Keratinocyte (primary cell): ENCODE results near the gene HERC4. TPM values are rescaled to one million over a fixed set of nuclear protein-coding genes. Genes with fewer than 3 reads are reported as not detected.

Source experiments
- DNase-seq: peaks from one replicate; pipeline ENCODE4 v3.0.0-alpha.2; 2011; ENCODE audit warnings: low read depth, missing footprints, low spot score
- FAIRE-seq: peaks from 2 replicates; lab custom pipeline; 2011; peaks lifted over from hg19 to GRCh38; lab: Jason Lieb, UNC
- H2AFZ ChIP-seq: 2 replicates; pipeline ENCODE4 v1.6.0; 2012; ENCODE audit warnings: low read length, control low read depth, inconsistent platforms; ENCODE audit not compliant: control insufficient read depth
- H3K27ac ChIP-seq: 2 replicates; pipeline ENCODE4 v1.5.1; 2011; ENCODE audit warnings: low read length; ENCODE audit not compliant: control insufficient read depth, insufficient read depth
- H3K27me3 ChIP-seq: 3 replicates; pipeline ENCODE4 v1.6.0; 2011; ENCODE audit warnings: low read length; ENCODE audit not compliant: control insufficient read depth, insufficient read depth; ENCODE audit errors: extremely low read depth
- H3K36me3 ChIP-seq, 2 experiments: 2 replicates in 1 of 2; 3 replicates in 1 of 2; pipeline ENCODE4 v1.5.1; 2011; ENCODE audit warnings: low read length in 2 of 2, mild to moderate bottlenecking in 1 of 2; ENCODE audit not compliant: control insufficient read depth in 2 of 2, insufficient read depth in 2 of 2; ENCODE audit errors: extremely low read depth in 1 of 2
- H3K4me1 ChIP-seq: 3 replicates; pipeline ENCODE4 v1.5.1; 2011; ENCODE audit warnings: low read length; ENCODE audit not compliant: control insufficient read depth, insufficient read depth; ENCODE audit errors: extremely low read depth
- H3K4me2 ChIP-seq: 3 replicates; pipeline ENCODE4 v1.6.0; 2011; ENCODE audit warnings: low read depth, low read length; ENCODE audit not compliant: control insufficient read depth, insufficient read depth; ENCODE audit errors: extremely low read depth
- H3K4me3 ChIP-seq, 3 experiments: fragments of 200-600 bp in 1 of 3; sonication (generic) in 1 of 3; 2 replicates in 2 of 3; 3 replicates in 1 of 3; pipeline ENCODE4 v1.5.1; 2011 to 2016; ENCODE audit warnings: low read length in 3 of 3, mild to moderate bottlenecking in 3 of 3, control low read depth in 2 of 3, inconsistent platforms in 1 of 3, low read depth in 1 of 3, mixed read lengths in 1 of 3, mixed run types in 1 of 3, moderate library complexity in 1 of 3; ENCODE audit not compliant: control insufficient read depth in 2 of 3, insufficient read depth in 2 of 3; ENCODE audit errors: extremely low read depth in 1 of 3
- H3K79me2 ChIP-seq: 2 replicates; pipeline ENCODE4 v1.6.0; 2012; ENCODE audit warnings: low read length; ENCODE audit not compliant: control insufficient read depth, insufficient read depth
- H3K9ac ChIP-seq: 3 replicates; pipeline ENCODE4 v1.6.0; 2011; ENCODE audit warnings: low read length; ENCODE audit not compliant: control insufficient read depth, insufficient read depth; ENCODE audit errors: extremely low read depth
- H3K9me1 ChIP-seq: 3 replicates; pipeline ENCODE4 v1.6.0; 2011; ENCODE audit warnings: low read length; ENCODE audit not compliant: control insufficient read depth, insufficient read depth; ENCODE audit errors: extremely low read depth
- H3K9me3 ChIP-seq: 2 replicates; pipeline ENCODE4 v1.5.1; 2012; ENCODE audit warnings: low read depth, low read length; ENCODE audit not compliant: control insufficient read depth
- H4K20me1 ChIP-seq: 3 replicates; pipeline ENCODE4 v1.6.0; 2011; ENCODE audit warnings: low read length; ENCODE audit not compliant: control insufficient read depth, insufficient read depth; ENCODE audit errors: extremely low read depth
- CTCF ChIP-seq, 3 experiments: IDR thresholded peaks in 1 of 3; conservative IDR thresholded peaks in 1 of 3; optimal IDR thresholded peaks in 1 of 3; 2 replicates in 2 of 3; 3 replicates in 1 of 3; pipeline versions ENCODE3 to v1.5.1; 2011; ENCODE audit warnings: low read length in 3 of 3, mild to moderate bottlenecking in 3 of 3, moderate library complexity in 2 of 3, control low read depth in 1 of 3, inconsistent platforms in 1 of 3; ENCODE audit not compliant: insufficient read depth in 2 of 3; ENCODE audit errors: extremely low read depth in 1 of 3
- EZH2 ChIP-seq: IDR thresholded peaks from one replicate; pipeline ENCODE4 v1.6.1; 2012; ENCODE audit warnings: inconsistent platforms, mild to moderate bottlenecking, low read length, moderate library complexity
- dilution Hi-C: fragments of 300-500 bp; cut with MboI; formaldehyde crosslinking; loops from one replicate; pipeline ENCODE4 v1.7.0; 2020; ENCODE audit warnings: low sequenced_read_pairs; ENCODE audit not compliant: extremely low pct_ligation_motif_present
- polyA plus RNA-seq, 5 experiments: library from polyadenylated mRNA; depleted of rRNA in 3 of 5; stranded (reverse) in 3 of 5; stranded (forward) in 1 of 5; unstranded in 1 of 5; fragments of >200 nt; gene quantifications; 1 replicate in 1 of 5; 2 replicates in 3 of 5; 3 replicates in 1 of 5; pipeline versions ENCODE4 v1.2.1 to v1.2.3, GENCODE V29; 2011 to 2012; ENCODE audit warnings: missing spikeins in 2 of 5, low read depth in 1 of 5, low replicate concordance in 1 of 5

HERC4 gene
- polyA plus RNA-seq, 1 donor (not counting 4 experiments of a cell fraction or from before 2014, with no cell fraction given), result 42.9 TPM

GRCh38 chr10:68047554-68048327 is 27.3 kb downstream of the HERC4 start:
- Histone ChIP-seq H3K4me2 (no peak overlapping the region), H3K36me3 (peaks cover 3 to 4% of the 10 kb centered on the region in 2 experiments), H3K9ac (no peak overlapping the region), H3K79me2 (peaks cover 32% of the 10 kb centered on the region), H3K9me3 (no peaks in the 10 kb centered on the region), H3K27ac (no peak overlapping the region), H2AFZ (no peak overlapping the region), H3K4me1 (peaks cover 8% of the 10 kb centered on the region), H3K9me1 (no peaks in the 10 kb centered on the region), H3K4me3 (no peak overlapping the region), H4K20me1 (peaks cover 7% of the 10 kb centered on the region), H3K27me3 (no peaks in the 10 kb centered on the region)
- FAIRE-seq, result no peak
- dilution Hi-C loops, result no loop called here
- no peak for DNase-seq
- TF ChIP-seq CTCF (optimal IDR thresholded peaks at IDR 0.05 in 1 of 3, IDR thresholded peaks at IDR 0.05 in 1 of 3, conservative IDR thresholded peaks at IDR 0.05 in 1 of 3; ENCODE audit: extremely low read depth in 1 of 3, insufficient read depth in 2 of 3, low read length in 3 of 3), result no peak
- no peak for TF ChIP-seq EZH2

- no peaks in the 10 kb centered on the region for H3K9me1 ChIP-seq
- no peaks in the 10 kb centered on the region for H3K27me3 ChIP-seq
- FAIRE-seq, result no peak
- TF ChIP-seq CTCF (optimal IDR thresholded peaks at IDR 0.05 in 1 of 3, IDR thresholded peaks at IDR 0.05 in 1 of 3, conservative IDR thresholded peaks at IDR 0.05 in 1 of 3; ENCODE audit: extremely low read depth in 1 of 3, insufficient read depth in 2 of 3, low read length in 3 of 3), result no peak
- no peak for TF ChIP-seq EZH2
- H3K4me2 ChIP-seq, result no peak overlapping the region
- no peak overlapping the region for H3K9ac ChIP-seq
- H2AFZ ChIP-seq, result no peak overlapping the region
- peaks cover 2% of the 10 kb centered on the region for H3K4me1 ChIP-seq
- peaks cover 34% of the 10 kb centered on the region for H3K79me2 ChIP-seq
- DNase-seq, result no peak
- no peak overlapping the region for H3K4me3 ChIP-seq
- no peaks in the 10 kb centered on the region for H3K9me3 ChIP-seq
- H4K20me1 ChIP-seq, result peaks cover 7% of the 10 kb centered on the region
- no peak overlapping the region for H3K27ac ChIP-seq
- dilution Hi-C loops, result no loop called here
- peaks cover 3 to 4% of the 10 kb centered on the region in 2 experiments for H3K36me3 ChIP-seq
Observed at GRCh38 chr10:68047122-68047521, 28.0 kb downstream of the HERC4 start.
